Mesothelial cell of epicardium (in vitro differentiated cells): ENCODE measurements around the gene NDUFB4. TPM values are rescaled to one million over a fixed set of nuclear protein-coding genes. Genes with fewer than 3 reads are reported as not detected.

Experiments
- DNase-seq, 2 experiments: peaks; one replicate each; pipeline ENCODE4 v3.0.0; 2021; ENCODE audit warnings: low spot score in 2 of 2; ENCODE audit not compliant: unreplicated experiment in 2 of 2
- H3K27ac Mint-ChIP-seq: 2 replicates; pipeline ENCODE4 v1.8.0; 2021; ENCODE audit warnings: mixed read lengths
- H3K27me3 Mint-ChIP-seq: 2 replicates; pipeline ENCODE4 v1.8.0; 2021; ENCODE audit warnings: low read depth, mixed read lengths
- H3K36me3 Mint-ChIP-seq: 2 replicates; pipeline ENCODE4 v1.8.0; 2021; ENCODE audit warnings: mixed read lengths
- H3K4me1 Mint-ChIP-seq: 2 replicates; pipeline ENCODE4 v1.8.0; 2021; ENCODE audit warnings: mixed read lengths
- H3K4me3 Mint-ChIP-seq: 2 replicates; pipeline ENCODE4 v1.8.0; 2021; ENCODE audit warnings: mild to moderate bottlenecking, moderate library complexity, mixed read lengths
- H3K9me3 Mint-ChIP-seq: 2 replicates; pipeline ENCODE4 v1.8.0; 2021; ENCODE audit warnings: mixed read lengths
- total RNA-seq: library from RNA; stranded (reverse); gene quantifications from 3 replicates; pipeline ENCODE4 v1.2.1, GENCODE V29; 2021
- TF ChIP-seq, protein P1 (sequence below): fragments of 200-600 bp; sonication (generic); IDR thresholded peaks from one replicate; pipeline ENCODE4 v1.5.0; 2021; ENCODE audit warnings: antibody characterized with exemption; ENCODE audit not compliant: unreplicated experiment

NDUFB4 gene
- 103 to 108 TPM (median 103 TPM) in 3 replicates for total RNA-seq

DNA sequence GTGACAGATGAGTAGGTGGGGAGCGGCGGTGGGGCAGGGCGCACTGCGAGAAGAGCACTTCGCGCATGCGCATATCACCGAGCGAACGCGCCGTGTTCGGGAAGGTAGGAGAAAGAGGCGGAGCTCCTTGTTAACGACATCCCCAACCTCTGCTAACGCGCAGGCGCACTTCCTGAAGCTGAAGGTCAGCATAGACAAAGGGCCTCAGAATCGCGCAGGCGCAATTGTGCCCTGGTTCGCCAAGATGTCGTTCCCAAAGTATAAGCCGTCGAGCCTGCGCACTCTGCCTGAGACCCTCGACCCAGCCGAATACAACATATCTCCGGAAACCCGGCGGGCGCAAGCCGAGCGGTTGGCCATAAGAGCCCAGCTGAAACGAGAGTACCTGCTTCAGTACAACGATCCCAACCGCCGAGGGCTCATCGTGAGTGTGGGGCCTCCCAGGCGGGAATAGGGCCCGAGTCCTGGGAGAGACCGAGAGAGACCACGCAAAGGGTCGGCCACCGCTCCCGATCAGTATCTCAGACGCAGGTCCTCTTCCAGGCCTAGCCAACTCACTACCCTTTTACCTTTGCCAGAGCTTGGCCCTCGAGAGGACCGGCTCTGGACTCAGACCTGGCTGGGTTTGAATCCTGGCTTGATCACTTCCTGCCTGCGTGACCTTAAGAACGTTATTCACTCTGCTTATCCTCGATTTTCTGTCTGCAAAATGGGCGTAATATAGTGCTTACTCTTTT is at the start of gene NDUFB4:
NDUFB4 (plus strand) TSS at position 221 of the 737 bp plus-strand sequence; CDS start at position 245, 24 bp downstream.
- Mint-ChIP-seq H3K4me1 (peaks cover 7% of the 10 kb centered on the region), H3K27ac (peak within 1 kb of the TSS; percentile 97), H3K9me3 (no peaks in the 10 kb centered on the region), H3K36me3 (peaks cover 3% of the 10 kb centered on the region), H3K27me3 (no peaks in the 10 kb centered on the region), H3K4me3 (peak within 1 kb of the TSS; percentile 87)
- TF ChIP-seq, protein P1, sequence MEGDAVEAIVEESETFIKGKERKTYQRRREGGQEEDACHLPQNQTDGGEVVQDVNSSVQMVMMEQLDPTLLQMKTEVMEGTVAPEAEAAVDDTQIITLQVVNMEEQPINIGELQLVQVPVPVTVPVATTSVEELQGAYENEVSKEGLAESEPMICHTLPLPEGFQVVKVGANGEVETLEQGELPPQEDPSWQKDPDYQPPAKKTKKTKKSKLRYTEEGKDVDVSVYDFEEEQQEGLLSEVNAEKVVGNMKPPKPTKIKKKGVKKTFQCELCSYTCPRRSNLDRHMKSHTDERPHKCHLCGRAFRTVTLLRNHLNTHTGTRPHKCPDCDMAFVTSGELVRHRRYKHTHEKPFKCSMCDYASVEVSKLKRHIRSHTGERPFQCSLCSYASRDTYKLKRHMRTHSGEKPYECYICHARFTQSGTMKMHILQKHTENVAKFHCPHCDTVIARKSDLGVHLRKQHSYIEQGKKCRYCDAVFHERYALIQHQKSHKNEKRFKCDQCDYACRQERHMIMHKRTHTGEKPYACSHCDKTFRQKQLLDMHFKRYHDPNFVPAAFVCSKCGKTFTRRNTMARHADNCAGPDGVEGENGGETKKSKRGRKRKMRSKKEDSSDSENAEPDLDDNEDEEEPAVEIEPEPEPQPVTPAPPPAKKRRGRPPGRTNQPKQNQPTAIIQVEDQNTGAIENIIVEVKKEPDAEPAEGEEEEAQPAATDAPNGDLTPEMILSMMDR, result no peak
- peak; percentile 96 to 97 for DNase-seq

DNA sequence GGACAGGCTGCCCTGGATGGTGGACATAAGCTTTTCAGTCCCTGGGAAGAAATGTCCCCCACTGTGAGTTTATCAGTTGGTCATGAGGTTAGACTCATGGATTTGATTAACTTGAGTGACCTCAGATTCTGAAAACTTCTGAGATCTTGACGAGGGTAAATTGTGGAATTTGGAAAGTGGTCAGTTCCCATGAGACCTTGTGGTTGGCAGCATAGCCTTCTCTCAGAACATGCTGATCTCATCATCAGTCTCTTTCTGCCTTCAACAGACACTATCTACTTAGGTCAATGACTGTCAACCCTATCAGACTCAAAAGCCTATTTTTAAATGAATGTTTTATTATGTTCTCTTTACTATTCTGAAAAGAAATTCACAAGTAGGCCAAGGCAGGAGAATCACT is 45.6 kb upstream of the NDUFB4 start:
- no peaks in the 10 kb centered on the region for H3K9me3 Mint-ChIP-seq
- H3K4me1 Mint-ChIP-seq, result no peaks in the 10 kb centered on the region
- H3K27ac Mint-ChIP-seq, result no peak overlapping the region
- DNase-seq, result no peak
- H3K36me3 Mint-ChIP-seq, result no peaks in the 10 kb centered on the region
- H3K4me3 Mint-ChIP-seq, result no peak overlapping the region
- no peaks in the 10 kb centered on the region for H3K27me3 Mint-ChIP-seq
- TF ChIP-seq, protein P1, result no peak

DNA sequence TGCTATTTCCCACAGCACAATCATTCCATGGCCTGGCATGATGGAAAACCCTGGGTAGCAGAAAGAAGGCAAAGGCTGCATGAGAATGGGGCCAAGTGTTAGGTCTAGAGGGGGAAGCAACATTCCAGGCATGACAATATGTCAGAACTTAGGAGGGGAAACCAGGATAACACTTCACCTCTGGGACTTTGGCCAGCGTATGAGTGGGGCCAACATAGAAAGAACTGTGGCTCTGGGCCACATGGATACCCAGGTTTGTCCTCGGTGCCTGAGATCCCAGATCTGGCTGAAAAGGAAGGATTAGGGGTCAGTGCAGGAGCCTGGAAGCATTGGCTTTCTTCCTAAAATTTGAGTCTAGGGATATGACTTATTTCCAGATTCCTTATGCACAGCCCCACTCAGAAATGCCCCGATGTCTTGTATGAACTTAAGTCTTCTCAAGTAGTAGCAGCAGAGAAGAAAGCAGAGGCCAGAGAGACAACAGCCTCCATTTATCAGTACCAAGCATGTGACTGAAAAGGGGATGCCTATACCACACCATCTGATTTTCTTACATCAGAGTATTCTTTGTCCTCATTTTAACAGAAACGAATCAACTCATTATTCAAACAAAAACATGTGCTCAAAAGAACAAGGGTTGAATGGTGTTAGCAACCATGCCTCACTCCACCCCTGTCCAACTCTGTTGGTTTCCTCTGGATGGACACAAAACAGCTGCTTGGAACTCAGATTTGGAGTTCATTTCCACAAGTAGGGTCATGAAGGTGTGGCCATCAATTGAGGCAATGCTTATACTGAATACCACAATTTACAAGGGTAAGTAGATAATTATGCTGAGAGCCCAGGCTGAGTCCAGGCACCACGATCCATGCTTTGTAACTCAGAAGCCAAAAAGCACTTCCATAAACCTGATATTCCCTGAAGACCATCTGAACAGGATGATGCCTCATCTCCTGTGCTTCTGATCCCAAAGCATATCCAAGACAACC is 43.7 kb upstream of the NDUFB4 start:
- H3K27me3 Mint-ChIP-seq, result no peaks in the 10 kb centered on the region
- TF ChIP-seq, protein P1, result no peak
- no peaks in the 10 kb centered on the region for H3K4me1 Mint-ChIP-seq
- no peak for DNase-seq
- H3K36me3 Mint-ChIP-seq, result no peaks in the 10 kb centered on the region
- H3K27ac Mint-ChIP-seq, result no peak overlapping the region
- H3K9me3 Mint-ChIP-seq, result no peaks in the 10 kb centered on the region
- H3K4me3 Mint-ChIP-seq, result no peak overlapping the region

DNA sequence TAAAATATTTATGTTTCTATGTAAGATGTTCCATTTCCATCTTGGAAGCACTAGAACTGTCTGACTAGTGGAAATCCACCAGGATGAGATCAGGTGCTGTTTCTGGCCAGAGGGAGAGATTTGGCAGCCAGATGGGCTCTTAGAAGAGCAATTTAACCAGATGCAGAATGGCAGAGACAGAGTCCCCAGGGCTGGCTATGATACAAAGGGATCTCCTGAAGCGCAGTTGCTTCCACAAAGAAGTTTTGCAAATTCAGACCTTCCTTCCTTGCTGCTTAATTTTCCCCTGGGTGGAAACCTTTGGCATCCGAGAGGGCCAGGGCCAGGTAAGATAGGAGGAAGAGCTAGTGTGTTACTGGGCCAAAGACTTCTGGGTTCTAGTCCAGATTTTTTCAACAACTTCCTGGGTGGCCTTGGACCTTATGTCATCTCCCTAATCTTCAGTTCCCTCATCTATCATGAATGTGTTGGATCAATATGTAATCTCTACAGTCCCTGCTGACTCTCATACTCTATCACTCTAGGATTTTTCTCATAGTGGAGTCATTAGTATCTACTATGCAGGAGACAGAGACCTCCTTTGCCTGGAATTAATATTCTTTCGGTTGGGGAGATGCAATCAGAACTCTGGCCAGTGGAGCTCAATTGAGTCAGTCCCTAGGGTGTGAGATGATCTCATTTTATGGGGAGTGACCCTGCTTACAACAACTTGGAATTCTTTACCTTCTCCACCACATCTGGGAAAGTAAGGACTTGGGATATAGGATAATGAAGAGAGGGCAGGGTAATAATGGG is 41.1 kb upstream of the NDUFB4 start:
- Mint-ChIP-seq H3K4me1 (peaks cover 18% of the 10 kb centered on the region), H3K27ac (no peak overlapping the region), H3K9me3 (no peaks in the 10 kb centered on the region), H3K27me3 (no peaks in the 10 kb centered on the region), H3K36me3 (no peaks in the 10 kb centered on the region), H3K4me3 (no peak overlapping the region)
- DNase-seq, result no peak
- TF ChIP-seq, protein P1, result no peak
